ENCODE measurements around the gene S1PR1.

S1PR1 gene

DNA sequence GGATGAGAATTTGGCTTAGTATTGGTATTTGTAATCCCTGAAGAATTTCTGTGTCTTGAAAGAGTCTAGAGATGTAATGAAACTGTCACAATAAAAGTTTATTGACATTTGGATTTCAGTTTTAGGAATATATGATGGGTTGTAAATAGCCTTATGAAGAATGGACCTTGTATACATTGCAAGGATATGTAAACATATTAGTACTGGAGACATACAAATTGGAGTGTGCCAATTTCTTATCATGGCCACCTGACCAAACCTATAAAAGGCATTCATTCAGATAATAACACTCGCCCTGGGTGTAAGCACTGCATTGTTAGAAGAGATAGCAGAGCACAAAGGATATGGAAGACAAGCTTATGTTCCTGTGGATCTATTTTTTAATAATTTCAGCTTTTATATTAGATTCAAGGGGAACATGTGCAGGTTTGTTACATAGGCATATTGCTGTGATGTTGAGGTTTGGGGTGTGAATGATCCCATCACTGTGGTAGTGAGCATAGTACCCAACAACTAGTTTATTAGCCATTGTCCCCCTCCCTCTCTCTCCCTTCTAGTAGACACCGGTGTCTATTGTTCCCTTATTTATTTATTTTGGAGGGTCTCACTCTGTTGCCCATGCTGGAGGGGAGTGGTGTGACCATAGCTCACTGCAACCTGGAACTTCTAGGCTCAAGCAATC lies 8.6 kb downstream of the S1PR1 start:
- no peak for DNase-seq (ENCODE audit: low read depth)

DNA sequence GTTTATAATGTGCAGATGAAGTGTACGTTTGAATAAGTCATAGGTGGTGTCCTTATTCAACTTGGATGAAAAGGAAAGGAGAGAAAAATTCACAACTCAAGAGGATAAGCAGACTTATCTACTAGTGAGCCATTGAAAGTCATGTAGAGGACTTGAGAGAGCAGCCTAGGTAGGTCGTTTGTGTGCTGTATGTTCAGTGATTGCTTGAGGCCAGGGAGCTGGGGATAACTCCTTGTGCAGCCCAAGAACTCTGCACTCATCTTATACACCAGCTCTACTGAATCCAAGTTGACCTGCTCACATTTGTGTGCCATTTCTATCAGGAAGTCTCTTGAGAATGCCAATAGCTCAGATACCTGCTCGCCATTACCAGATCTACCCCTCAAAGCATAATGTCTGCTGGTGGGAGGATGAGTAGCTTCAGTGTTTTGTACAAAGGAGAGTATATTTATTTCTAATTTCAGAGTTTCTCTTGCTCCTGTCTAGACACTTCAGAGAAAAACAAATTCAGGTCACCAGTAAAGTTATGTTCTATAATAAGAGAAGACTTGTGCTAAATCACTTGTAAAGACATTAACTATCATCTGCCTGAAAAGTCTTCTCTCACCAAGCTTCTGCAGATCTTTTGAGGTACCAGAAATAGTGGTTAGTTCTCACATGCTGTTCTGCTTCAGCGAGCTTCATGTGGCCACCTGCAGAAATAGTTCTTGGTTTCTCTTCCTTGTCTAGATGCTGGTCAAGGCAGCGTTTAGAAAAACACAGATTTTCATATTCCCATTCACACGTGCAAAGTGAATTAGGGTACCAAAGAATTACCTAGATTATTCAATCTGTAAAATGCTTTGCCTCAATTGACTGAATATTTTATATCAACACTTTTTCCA lies 10.8 kb downstream of the S1PR1 start:
- DNase-seq (ENCODE audit: low read depth), result no peak

DNA sequence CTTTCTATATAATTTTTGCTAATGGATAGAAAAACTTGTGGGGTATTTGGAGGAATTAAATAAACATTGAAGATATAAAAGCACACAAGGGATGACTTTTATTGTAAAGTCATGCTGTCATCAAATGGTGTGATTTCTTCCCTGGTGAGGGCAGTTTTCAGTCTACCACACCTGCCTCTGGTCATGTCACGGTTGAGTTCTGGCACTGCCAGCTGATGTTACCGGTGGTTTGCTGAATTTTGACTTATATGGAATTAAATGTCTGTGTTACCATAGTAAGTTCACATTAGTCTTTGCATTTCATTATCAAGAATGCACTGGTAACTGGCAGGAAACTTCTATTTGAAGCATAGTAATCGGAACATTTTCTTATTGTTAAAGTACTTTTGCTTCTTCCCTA lies 13.4 kb downstream of the S1PR1 start:
- no peak for DNase-seq (ENCODE audit: low read depth)

DNA sequence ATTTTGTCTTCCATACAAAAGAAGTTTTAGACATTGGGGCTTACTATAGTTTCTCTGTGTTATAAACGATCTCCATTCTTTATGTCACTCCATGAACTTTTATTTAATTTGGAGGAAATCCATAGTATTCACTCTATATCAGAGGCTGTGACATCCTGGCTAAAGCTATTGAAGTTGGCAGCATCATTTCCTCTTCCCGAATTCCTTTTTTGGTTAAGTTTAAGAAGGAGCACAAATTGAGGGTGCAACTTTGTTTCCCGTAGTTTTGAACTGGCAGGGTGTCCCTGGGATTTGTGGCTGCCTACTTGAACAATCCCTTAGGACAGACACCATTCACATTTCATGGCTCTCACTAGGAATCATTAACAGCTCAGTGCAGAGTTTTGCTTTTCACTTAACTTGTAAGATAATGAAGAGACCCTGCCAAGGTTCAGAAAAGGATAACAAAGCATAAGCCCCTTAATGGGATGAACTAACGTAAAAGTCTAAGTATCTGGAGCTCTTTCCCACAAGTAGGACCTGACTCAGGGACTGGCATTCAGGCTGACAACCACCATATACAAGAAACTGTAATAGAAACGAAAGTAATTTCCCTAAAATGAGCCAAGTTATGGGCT lies 13.9 kb downstream of the S1PR1 start:
- no peak for DNase-seq (ENCODE audit: low read depth)

DNA sequence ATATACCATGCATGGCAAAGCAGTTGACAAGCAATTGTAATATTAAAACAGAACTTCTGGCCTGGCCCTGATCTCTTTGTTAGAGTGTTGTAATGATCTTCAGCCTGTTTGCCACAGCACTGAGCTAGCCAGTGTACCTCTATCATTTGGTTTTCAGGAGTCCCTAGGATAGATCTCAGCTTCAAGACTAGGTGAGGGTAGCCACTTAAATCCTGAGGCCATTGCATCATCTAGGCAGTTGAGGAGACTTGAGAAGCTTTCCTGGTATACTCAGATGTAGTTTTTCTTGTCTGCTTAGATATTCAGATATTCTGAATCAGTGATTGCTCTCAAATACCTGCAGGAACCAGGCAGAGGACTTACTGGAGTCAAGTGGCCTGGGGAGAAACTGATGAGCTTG lies 14.7 kb downstream of the S1PR1 start:
- DNase-seq (ENCODE audit: low read depth), result no peak

DNA sequence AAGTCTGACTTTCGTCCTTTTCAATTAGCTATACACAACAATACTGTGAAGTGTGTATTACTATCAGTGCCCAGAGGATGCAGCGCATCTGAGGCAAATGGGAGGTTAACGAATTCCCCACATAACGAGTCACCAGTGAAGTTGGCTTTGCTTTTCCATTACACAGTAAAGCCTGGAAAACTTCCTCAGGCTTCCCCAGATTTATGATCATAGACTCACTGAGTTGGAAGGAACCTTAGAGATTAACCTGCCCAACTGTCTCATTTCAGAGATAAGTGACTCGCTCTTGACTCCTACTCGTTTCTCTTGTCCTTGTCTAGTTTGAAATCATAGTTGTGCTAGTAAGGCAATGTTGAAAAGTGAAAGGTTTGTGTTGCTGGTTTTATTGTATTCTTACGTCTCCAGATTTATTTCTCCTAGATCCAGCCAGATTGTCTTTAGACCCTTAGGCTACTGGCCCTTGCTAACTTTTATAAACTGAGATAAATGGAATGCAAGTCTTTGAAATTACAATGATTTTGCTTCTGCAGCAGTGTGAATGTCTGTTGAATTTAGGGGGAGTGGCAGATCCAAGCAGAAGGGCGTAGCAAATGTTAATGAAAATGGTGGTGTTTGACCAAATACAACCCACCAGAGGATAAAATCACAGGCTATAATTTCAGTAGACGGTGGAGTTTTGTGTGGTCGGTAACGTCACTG lies 17.3 kb downstream of the S1PR1 start:
- DNase-seq (ENCODE audit: low read depth), result no peak

DNA sequence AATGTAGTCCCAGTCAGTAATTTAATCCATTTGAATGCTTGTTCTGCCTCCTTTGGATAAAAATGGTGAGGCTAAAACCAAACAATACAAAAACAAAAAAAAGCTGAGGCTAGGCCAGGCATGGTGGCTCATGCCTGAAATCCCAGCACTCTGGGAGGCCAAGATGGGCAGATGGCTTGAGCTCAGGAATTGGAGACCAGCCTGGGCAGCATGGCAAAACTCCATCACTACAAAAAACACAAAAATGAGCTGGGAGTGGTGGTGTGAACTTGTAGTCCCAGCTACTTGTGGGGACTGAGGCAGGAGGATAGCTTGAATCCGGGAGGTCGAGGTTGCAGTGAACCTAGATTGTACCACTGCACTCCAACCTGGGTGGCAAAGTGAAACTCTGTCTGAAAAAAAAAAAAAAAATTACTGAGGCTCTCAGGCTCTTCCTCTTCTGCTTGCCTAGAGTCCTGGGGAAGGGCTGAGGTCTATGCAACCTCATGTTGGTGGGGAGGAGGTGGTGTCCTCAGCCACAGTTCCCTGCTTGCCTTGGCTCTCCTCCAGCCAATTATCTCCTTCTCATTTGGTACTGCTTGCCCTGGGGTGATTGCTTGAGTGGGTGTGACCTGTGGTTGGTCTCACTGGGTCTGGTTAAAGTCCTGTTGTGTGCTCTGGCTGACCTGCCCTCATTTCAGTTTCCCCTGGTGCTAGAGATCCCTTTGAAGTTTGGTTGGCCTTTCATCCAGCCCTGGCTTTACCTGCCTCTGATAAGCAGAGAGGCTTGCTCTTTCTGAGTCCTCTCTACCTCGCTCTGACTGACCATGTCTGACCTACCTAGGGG lies 20.9 kb downstream of the S1PR1 start:
- DNase-seq (ENCODE audit: low read depth), result no peak

DNA sequence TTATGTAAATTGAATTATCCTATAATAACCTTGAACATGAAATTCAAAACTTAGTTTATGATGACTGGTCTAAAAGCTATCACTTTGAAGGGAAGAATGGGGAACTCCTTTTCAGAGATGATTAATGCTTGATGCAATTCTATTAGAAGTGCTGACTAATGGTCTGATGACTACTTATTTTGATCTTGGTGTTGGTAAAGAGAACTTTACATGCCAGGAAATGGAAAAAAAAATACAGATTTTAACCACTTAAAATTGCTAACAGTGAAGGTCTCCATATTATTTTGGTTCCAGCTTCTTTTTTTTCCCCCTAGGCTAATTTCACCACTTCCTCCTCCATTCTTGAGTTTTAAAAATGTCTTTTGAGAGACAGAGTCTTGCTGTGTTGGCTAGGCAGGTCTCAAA lies 22.9 kb downstream of the S1PR1 start:
- DNase-seq (ENCODE audit: low read depth), result peak; percentile 78

DNA sequence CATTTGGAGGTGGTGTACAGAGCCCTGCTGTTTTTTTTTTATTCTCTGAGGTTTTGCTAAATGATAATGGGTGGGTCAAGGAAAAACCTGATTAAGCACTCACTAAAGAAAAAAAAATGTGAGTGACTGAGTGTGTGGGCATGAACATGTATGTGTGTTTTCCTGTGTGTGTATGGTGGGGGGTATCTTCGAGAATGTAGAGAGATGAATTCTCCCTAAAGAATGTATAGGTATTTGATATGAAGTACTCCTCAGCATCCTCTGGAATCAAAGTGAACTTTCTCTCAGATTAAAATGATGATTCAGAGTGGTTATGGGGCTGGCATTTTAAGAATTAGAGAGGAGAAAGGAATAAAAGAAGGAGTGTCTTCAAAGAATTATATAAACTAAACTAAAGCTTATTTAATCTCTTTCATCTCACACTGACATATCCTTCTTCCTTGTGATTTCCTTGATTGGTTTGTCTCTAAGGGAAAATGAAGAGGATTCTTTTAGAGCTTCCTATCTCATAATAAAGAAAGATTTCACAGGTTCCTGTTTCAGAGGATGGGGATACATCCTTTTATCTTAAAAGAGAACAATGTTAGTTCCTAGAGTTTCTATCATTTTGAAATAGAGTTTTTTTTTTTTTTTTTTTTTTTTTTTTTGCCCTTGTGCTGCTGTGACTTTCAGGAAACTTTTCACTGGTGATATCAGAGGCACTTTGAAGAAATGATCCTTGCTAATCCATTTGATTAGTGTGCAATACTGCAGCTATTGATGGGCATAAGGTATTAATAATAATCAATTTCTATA lies 23.9 kb downstream of the S1PR1 start:
- DNase-seq (ENCODE audit: low read depth), result no peak

DNA sequence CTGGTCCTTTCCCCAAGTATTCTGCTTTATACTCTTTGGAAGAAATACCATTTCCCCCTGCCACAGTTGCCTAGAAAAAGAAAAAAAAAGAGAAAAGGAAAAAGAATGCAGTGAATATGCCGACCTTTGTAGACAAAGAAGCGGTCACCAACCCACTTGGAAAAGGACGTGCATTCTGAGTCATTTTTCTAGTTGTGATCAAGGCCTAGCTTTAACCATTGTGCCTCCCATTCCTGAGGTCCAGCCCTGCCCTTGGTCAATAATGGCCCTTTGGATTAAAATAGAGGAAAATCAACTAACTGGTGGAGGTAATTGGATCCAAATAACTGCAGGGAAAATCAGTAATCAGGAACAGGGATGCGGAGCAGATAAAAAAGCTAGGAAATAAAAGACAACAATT lies 24.8 kb downstream of the S1PR1 start:
- DNase-seq (ENCODE audit: low read depth), result no peak

DNA sequence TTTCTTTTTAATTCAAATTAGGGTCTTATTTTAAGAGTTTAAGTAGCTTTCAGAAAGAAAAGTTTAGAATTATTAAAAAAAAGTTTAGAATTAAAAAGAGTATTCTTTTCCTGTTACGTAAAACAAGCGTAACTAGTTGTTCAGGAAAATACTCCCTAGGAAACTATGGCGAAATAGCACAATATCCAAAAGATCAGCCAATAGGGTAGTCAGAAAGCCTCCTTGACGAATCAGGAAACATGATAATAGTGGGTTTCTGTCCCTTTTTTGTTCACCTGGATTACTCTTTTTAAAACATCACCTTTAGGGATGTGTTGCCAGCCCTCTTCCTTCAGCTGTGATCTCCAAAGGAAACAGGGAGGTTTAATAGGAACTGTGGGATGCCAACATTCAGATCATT lies 25.2 kb downstream of the S1PR1 start:
- DNase-seq (ENCODE audit: low read depth), result no peak

DNA sequence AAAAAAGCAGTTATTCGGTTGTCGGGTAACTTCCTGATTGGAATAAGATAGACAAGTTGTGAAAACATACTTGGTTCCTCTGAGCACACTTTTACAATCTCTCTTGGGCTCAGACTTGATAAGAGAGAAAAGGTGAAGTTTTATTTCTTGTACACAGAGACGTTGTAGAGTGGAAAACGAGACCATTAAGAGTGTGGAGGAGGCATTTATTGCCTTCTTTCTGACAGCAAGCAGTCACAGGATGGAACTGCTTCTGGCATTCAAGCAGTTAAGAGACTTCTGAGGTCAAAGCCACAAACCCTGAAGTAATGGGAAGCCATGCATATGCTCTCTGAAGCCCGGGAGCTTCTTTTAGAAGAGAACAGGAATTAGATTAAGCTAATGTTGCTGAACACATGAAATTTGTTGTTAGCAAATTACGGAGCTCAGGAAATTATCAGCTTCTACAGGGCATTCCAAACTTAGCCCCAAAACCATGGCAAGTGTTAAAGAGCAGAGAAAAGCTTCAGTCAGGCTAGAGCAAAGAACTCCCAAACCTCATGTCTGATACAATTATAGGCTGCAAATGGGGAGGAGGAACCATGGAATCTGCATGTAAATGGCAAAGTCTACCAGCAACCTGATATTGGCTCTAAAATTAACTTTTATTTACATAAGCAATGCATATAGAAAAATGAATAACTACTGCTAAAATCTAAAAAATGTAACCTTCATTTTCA lies 26.0 kb downstream of the S1PR1 start:
- no peak for DNase-seq (ENCODE audit: low read depth)

DNA sequence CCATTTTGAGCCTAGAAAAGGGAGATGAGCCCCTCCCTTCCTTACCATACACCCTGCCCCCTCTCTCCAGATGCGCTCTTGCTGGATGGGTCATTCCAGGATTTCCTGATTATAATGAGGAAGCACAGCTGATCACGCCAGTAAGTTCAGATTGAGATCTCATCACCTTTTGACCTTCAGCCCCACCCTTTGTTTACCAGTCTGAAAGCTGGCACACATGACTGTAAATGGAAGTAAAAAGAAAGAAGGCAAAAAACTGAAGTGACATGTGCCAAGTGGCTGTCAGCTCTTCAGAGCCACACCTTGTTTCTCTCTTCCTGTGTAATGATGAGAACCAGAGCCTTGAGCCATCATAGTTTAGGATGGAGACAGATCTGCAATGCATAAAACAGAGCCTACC lies 27.9 kb downstream of the S1PR1 start:
- no peak for DNase-seq (ENCODE audit: low read depth)

DNA sequence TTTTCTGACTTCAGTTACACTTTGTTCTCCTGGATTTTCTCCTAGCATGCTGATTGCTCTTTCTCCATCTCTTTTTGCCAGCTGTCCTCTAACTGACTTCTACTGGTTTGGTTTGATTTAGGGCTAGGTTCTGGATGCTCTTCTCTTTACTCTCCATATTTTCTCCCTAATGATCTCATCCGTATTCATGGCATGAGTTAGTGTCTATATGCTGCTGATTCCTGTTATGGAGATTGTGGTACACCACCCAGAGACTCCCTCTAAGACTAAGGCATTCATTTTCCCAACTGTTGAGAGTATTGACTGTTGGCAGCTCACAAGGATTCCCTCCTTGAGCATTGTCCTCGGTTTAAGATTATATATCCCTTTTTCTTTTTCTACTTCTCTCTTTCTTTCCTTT lies 28.9 kb downstream of the S1PR1 start:
- DNase-seq (ENCODE audit: low read depth), result no peak

DNA sequence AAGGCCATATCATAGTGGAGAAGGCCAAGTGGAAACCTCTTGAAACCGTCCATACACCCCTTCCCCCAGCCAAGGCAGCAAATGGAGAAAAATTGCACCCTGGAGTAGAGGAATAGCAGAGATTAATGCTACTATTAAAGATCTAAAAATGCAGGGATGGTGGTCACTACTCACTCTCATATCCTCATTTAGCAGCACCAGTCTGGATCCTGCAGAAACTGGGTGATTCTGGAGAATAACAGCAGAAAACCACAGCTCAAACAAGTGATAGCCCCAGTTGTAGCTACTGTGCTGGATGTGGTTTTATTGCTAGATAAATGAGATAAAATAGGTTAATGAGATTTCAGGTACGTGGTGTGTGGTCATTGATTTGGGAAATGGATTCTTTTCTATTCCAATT lies 30.3 kb downstream of the S1PR1 start:
- no peak for DNase-seq (ENCODE audit: low read depth)

DNA sequence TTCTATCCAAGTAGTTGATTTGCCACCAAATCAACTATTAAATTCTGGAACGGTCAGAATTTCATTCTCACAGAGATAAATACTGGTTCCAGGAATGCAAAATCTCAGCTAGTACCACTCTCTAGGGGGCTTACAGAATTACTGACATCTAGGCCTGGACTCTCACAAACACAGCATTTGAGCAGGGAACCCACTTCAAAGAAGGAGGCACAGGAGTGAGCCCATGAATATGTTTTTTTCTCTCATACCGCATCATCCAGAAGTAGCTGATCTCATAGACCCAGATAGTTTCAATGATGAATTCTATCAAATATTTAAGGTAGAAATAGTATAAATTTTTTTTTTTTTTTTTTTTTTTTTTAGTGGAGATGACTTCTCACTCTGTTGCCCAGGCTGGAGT lies 32.1 kb downstream of the S1PR1 start:
- DNase-seq (ENCODE audit: low read depth), result no peak

DNA sequence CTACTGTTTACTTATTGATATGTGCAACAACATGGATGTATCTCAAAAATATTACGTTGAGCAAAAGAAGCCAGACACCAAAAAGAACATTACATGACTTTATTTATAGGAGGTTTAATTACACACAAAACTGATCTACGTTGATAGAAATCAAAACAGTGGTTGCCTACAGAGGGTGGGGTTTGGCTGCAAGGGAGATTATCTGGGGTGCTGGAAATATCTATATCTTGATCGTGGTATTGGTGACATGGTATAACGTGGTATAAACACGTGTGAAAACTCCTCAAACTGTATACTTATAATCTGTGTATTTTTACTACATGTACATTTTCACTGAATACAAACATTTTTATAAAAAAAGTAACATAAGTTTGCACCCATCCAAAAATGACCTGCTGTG lies 38.9 kb downstream of the S1PR1 start:
- DNase-seq (ENCODE audit: low read depth), result no peak

DNA sequence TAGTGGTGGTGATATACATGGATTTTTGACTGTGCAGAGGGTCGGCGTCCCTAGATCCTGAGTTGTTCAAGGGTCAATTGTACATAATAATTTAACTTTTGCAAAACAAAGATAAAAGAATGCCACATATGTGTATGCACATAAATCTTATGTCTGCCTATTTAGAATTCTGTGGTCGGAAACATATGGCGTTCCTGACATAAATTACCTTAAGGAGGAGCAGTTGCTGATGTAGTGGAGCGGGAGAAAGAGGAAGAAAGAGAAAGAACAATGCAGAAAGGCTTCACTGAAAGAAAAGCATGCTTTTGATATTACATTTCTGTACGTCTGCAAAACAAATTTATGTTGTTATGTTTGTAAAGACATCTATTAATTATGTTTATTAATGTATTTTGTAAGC lies 40.0 kb downstream of the S1PR1 start:
- no peak for DNase-seq (ENCODE audit: low read depth)

DNA sequence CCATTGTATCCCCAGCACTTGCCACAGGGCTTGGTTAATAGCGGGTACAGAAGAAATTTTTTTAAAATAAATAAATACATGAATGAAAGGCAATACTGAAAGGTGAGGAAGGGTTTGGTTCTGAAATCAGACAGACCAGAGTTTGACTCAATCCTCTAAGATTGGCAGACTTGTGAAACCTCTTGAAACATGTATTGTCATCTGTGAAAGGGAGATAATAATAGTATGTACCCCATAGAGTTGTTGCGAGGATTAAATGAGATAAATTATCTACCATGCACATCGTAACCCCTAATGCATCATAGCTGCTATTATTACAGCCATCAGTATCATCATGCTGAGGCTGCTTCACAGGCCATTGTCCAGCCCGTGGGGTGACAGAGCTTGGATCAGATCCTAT lies 41.4 kb downstream of the S1PR1 start:
- no peak for DNase-seq (ENCODE audit: low read depth)

DNA sequence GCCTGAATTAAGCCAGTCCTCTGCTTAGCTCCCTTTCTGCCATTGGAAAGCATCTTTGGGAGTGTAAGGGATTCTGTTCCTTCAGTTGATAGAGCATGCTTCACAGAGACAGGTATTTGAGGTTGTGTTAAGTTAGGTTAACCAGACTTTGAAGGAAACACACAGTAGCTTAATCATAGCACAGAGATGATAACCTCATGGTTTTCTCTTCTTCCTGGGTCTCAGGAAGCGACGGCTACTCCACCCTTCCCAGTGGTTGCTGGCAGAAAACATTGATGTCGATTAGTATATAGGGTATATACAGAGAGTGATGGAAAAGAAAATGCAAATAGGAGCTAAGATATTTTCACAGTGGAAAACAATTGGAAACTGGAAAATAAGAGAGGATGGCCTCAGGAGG lies 42.0 kb downstream of the S1PR1 start:
- no peak for DNase-seq (ENCODE audit: low read depth)

Data from fibroblast of gingiva (primary cell).